Epithelial cell of esophagus (primary cell): ENCODE data around the gene LTBP3.
A peak's percentile ranks its signal among the peaks of the same experiment; 100 is the strongest.
"Not testable (repeated sequence)": the region's sequence is repeated elsewhere in the genome, so short reads cannot be mapped to it uniquely, and the experiment has no call there.

Source experiments
- DNase-seq: peaks from one replicate; pipeline ENCODE4 v3.0.0; 2010; ENCODE audit warnings: low read depth
- H3K4me3 ChIP-seq: 2 replicates; pipeline ENCODE4 v1.5.1; 2011; ENCODE audit warnings: mild to moderate bottlenecking, low read length, control low read depth
- TF ChIP-seq, protein P1 (sequence below): IDR thresholded peaks from 2 replicates; pipeline ENCODE4 v1.5.1; 2011; ENCODE audit warnings: low read depth, mild to moderate bottlenecking, low read length, control low read depth, inconsistent platforms; ENCODE audit not compliant: insufficient read depth; ENCODE audit errors: missing control alignments

The LTBP3 gene

DNA sequence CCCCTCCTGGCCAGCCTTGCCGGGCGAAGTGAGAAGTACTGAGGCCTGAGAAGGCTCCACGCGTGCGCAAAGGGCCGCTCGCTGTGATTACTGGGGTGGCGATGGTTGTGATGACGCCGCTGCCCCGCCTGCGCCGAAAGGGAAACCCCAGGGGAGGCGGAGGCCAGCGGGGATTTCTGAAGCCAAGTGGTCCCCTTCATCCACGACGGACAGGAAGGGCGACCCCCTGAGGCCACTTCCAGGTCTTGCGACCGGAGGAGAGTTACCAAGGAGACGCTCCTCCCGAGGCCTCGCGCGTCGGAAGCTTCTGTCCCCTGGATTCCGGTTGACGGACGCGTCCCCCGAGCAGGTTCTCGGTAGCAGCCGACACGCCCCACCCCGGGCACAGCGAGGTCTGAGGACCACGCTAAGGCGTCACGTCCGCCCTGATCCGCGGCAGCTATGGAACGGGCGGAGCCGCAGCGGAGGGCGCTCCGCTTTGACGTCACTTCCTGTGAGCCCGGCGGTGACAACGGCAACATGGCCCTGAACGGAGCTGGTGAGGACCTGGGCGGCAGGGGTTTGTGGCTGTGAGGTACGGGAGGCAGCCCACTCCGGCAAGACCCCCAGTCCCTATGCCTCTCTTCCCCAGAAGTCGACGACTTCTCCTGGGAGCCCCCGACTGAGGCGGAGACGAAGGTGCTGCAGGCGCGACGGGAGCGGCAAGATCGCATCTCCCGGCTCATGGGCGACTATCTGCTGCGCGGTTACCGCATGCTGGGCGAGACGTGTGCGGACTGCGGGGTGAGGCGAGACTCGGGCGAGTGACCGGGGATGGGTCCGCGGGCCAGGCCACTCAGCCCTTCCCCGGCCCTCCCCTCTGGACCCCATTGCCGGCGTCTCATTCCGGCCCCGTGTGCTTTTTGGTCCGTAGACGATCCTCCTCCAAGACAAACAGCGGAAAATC is 12.1 kb upstream of the LTBP3 start, which contains the start of gene ZNRD2:
Gene ZNRD2 (plus strand): TSS at position 505 of the 946 bp plus-strand sequence. CDS start 15 bp downstream, at position 520.
- TF ChIP-seq, protein P1, sequence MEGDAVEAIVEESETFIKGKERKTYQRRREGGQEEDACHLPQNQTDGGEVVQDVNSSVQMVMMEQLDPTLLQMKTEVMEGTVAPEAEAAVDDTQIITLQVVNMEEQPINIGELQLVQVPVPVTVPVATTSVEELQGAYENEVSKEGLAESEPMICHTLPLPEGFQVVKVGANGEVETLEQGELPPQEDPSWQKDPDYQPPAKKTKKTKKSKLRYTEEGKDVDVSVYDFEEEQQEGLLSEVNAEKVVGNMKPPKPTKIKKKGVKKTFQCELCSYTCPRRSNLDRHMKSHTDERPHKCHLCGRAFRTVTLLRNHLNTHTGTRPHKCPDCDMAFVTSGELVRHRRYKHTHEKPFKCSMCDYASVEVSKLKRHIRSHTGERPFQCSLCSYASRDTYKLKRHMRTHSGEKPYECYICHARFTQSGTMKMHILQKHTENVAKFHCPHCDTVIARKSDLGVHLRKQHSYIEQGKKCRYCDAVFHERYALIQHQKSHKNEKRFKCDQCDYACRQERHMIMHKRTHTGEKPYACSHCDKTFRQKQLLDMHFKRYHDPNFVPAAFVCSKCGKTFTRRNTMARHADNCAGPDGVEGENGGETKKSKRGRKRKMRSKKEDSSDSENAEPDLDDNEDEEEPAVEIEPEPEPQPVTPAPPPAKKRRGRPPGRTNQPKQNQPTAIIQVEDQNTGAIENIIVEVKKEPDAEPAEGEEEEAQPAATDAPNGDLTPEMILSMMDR = peak; percentile 17
- H3K4me3 ChIP-seq = peak within 1 kb of the TSS; percentile 93

DNA sequence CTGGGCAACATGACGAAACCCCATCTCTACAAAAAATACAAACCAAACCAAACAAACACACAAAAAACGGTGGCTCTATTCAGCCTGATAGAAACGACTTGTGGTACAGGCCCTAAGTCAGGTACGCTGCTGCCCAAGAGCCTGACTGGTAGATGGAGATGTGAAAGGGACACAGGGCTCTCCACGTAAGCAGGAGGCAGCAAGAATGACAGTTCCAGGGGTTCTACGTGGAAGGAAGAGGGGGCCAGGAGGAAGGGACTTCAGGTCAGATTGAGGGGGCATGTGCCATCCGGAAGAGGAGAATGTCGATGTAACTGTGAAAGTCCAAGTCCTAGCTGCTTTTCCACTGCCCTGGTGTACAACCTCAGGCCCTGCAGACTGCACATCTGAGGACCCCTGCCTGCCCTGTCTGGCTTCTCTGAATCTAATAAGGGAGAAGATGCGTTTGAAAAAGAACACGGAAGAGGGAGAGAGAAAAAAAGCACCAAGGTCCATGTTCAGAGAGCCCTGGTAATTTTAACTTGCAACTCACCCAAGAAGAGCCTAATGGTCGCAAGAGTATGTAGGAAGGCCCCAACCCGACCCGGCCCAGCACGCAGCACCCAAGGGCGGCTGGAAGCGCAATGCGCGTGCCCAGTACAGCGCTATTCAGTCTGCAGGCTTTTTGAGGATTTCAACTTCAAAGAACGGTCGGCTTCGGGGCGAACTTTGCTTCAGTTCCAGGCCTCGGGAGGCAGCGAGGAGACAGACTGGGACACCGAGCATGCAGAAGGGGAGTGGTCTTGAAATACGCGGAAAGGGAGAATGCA is 11.2 kb upstream of the LTBP3 start:
- H3K4me3 ChIP-seq = peak overlapping the region; percentile 93
- DNase-seq = no peak
- TF ChIP-seq, protein P1 = no peak

More for the DNA sequence above, 12.1 kb upstream of the LTBP3 start, which contains the start of gene ZNRD2:
- peak; percentile 99 for DNase-seq

DNA sequence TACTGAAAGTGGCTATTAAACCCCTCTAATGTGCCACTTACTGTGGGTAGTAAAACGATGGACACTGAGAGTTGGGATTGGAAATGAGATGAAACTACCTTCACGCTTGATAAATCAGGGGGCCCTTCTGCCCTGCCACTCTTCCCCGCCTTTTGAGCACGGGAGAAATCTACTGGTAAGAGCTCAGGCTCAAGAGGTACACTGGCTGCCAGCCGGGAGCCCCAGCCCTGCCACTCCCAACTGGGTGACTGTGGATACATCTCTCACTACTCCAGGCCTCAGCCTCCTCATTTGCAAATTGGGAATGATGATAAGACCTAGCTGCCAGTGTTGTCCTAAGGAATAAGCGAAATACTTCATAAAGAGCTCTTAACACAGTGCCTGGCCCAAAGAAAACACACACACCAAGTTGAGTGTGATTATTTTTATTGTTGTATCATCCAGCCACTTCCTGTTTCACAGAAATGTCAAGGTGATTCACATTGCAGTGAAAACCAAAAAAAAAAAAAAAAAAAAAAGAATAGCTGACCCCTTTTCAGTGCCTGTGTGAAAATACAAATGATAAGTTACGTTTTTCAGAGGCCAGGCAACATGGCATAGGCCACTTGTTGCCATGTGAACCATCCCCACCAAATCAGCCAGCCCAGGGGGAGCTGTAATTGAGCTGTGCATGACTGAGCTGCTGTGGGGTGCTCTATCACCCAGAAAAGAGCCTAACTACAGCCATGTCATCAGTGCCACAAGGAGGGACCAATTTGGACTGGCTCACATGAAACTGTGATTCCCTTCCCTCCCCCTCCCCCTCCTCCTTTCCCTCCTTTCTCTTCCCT is 7.7 kb upstream of the LTBP3 start:
- H3K4me3 ChIP-seq = no peak overlapping the region
- DNase-seq = no peak
- TF ChIP-seq, protein P1 = no peak

DNA sequence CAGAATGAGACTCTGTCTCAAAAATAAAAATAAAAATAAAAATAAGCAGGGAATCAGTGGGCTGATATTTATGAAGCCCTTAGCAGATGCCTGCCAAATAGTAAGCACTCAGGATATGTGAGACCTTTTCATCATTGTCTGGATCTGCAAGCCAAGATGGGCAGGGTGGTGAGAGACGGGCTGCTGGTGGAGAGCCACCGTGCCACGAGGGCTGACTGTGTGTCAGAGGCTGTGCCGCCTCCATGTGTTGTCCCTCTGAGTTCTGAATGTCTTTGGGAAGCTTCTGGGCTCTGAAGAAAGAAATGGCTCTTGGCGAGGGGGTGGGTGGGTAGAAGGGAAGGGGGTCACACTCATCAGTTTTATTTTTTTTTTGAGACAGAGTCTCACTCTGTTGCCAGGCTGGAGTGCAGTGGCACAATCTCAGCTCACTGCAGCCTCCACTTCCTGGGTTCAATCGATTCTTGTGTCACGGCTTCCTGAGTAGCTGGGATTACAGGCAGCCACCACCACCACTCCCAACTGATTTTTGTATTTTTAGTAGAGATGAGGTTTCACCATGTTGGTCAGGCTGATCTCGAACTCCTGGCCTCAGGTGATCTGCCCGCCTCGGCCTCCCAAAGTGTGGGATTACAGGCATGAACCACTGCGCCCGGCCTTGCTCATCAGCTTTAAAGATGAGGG is 6.9 kb upstream of the LTBP3 start:
- DNase-seq, H3K4me3 ChIP-seq: not testable (repeated sequence)

DNA sequence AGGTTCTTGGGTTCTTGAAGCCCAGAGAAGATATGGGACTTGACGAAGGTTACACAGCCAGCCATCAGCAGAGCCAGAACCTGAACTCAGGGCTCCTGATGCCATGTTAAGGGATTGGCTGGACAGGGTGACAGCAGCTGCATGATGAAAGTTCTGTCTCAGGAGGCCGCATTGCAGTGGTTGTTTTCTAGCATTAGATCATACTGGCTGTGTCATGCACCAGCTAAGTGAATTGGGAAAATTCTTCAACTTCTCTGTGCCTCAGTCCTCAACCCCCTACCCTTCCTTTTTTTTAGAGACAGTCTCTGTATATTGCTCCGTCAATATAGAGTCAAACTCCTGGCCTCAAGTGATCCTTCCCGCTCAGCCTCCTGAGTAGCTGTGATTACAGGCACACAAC is 5.4 kb upstream of the LTBP3 start:
- TF ChIP-seq, protein P1 = no peak
- no peak overlapping the region for H3K4me3 ChIP-seq
- no peak for DNase-seq

DNA sequence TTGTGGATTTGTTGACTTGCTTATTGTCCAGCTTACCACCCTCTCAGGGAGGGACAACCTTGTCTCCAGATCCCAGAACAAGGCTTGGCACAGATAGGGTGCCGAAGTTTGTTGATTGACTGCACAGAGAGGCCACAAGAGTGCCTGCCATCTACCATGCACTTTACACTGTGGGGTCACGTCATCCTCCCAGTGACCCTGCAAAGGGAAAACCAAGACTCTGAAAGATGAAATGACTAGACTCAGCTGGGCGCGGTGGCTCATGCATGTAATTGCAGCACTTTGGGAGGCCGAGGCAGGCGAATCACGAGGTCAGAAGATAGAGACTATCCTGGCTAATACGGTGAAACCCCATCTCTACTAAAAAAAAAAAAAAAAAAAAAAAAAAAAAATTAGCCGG is 4.6 kb upstream of the LTBP3 start:
- H3K4me3 ChIP-seq = no peak overlapping the region
- TF ChIP-seq, protein P1 = no peak
- no peak for DNase-seq
